GM19463 (cell line): ENCODE data around the gene PWWP2A.
"Not testable (repeated sequence)": the region's sequence is repeated elsewhere in the genome, so short reads cannot be mapped to it uniquely, and the experiment has no call there.

Experiments used
- ATAC-seq: cut with Tn5 transposase; IDR thresholded peaks from one replicate; pipeline ENCODE4 v1.9.1; 2021; ENCODE audit warnings: mild to moderate bottlenecking, moderate library complexity; ENCODE audit not compliant: unreplicated experiment

Gene PWWP2A

GRCh38 chr5:160081495-160081894 is 37.8 kb downstream of the PWWP2A start:
- ATAC-seq: no peak

- ATAC-seq: no peak
Measured at GRCh38 chr5:160079753-160080152, 39.5 kb downstream of the PWWP2A start.

GRCh38 chr5:160076997-160077396 is 42.3 kb downstream of the PWWP2A start:
- no peak for ATAC-seq

GRCh38 chr5:160075073-160075472 is 44.2 kb downstream of the PWWP2A start:
- no peak for ATAC-seq

- ATAC-seq: no peak
Measured at GRCh38 chr5:160071916-160072315, 47.3 kb downstream of the PWWP2A start.

DNA sequence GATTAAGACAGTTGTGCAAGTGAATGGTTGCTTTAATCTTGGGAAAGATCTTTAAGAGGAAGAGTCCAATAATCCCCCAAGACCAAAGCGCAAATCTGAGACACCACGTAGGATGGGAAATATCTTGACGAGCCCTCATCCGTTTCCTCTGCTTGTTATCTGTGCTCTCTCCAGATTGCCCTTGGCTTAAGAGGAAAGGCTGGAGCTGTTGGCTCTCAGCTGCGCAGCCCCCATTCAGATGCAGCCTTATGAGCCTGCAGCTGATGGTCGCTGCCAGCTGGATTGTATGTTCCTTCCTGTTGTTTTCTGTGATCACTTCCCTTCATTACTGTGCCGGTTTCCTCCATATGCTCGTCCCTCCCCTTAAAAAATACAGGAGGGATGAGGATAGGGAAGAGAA is 47.7 kb downstream of the PWWP2A start:
- ATAC-seq: no peak

GRCh38 chr5:160069120-160069519 is 50.1 kb downstream of the PWWP2A start:
- ATAC-seq: not testable (repeated sequence)

DNA sequence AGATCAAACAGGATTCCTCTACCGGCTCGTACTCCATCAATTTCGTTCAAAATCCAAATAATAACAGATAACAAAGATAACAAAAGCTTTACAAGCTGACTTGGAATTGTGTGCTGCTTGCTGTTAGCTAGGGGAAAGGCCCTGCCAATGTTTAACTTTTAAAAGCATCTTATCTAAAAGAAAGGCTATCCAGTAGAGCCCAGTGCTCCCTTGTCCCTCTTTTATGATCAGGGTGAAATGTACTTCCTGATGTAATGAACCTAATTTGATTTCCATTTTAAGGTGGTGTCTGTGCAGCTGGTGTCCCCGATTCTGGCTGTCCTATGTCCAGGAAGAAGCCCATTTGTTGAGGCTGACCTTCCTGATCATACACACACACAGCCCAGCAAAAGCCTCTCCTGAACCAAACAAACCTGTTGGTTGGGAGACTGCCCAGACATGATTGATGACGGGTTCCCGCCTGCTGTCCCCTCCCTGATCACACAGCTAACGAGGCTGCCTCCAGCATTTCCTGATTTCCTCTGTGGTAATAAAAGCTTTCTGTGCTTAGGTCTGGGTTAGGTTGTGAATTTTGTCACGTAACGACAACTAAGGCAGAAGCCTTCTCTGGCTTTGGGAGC is 54.1 kb downstream of the PWWP2A start:
- ATAC-seq: no peak

DNA sequence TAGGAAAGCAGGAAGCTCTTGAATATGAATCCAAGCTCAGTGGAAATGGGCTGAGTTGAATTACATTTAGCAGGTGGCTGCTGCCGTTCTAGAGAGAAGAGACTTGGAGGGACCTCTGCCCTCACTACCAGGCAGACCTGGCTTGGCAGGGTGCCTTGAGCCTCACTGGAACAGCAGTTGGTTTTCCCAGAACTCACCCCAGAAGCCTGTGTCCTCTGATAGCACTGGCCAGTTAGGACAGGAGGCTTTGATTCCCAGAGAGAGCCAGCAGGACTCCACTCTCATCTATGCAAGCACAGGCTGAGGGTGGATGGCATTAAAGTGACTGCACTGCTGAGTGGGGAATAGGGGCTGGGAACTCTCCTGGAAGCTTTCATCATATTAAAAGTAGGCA is 54.8 kb downstream of the PWWP2A start:
- ATAC-seq: no peak

- ATAC-seq: no peak
Measured at GRCh38 chr5:160061770-160062169, 57.5 kb downstream of the PWWP2A start.

GRCh38 chr5:160060001-160060400 is 59.2 kb downstream of the PWWP2A start:
- no peak for ATAC-seq

GRCh38 chr5:160057256-160057655 is 62.0 kb downstream of the PWWP2A start:
- no peak for ATAC-seq

DNA sequence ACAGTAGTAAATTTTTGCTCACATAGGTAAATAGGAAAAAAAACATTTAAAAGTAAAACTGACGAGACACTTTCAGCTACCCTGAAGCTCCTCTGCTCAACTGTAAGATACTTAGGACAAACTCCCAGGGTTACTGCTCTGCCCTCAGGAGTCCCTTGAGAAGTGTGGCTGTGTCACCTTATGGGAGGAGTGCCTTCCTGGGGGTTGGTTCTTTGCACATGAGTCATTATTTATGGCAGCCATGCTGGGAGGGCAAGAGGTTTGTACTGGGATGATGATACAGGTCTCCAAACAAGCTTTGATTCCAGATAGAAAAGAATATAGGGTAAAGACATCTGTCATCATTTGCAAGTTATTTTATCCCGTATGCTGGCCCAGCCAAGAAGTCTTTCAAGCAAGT is 64.4 kb downstream of the PWWP2A start:
- no peak for ATAC-seq

DNA sequence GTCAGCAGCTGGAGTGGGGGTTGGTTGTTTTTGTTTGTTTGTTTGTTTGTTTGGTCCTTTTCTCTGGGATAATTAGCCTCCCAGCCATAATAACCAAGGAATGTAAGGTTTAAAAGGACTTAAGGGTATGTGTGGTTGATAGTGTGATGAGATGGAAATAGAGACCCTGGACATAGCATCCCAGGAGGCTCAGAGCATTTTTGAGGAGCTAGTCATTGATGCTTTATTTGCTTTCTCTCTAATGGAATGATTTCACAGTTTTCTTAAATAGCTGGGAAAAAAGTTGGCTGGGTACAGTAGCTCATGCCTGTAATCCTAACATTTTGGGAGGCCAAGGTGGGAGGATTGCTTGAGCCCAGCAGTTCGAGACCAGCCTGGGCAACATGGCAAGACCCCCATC is 65.2 kb downstream of the PWWP2A start:
- no peak for ATAC-seq

- no peak for ATAC-seq
Measured at GRCh38 chr5:160049099-160049498, 70.2 kb downstream of the PWWP2A start.

DNA sequence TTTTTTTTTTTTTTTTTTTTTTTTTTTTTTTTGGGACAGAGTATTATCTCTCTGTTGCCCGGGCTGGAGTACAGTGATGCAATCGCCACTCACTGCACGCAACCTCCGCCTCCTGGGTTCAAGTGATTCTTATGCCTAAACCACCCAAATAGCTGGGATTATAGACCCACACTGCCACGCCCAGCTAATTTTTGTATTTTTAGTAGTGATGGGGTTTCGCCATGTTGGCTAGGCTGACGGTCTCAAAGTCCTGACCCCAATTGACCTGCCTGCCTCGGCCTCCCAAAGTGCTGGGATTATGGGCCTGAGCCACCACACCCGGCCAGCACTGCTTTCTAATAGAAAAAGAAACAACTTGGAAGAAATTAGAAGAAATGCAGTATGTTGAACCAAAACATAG is 71.1 kb downstream of the PWWP2A start:
- ATAC-seq: no peak

- ATAC-seq: no peak
Measured at GRCh38 chr5:160047423-160047822, 71.8 kb downstream of the PWWP2A start.

GRCh38 chr5:160044967-160045366 is 74.3 kb downstream of the PWWP2A start:
- no peak for ATAC-seq

GRCh38 chr5:160044391-160044804 is 74.9 kb downstream of the PWWP2A start:
- ATAC-seq: no peak

DNA sequence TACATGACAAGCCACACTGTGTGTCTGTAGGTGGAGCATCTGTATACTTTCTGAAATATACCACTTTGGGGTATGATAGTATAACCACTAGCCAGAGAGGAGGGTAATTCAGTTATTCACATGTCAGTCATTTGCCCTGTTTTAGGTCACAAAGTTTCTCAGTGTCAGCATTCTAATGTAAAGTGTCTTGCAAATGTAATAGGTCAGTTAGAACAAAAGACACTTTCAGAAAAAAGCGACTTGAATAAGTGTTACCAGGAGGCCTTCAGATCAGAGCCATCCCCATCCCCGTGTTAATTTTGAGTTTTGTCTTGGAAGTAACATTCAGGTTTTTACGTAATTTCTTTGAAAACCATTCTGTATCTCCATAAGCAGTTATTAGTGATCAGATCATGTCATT is 76.6 kb downstream of the PWWP2A start:
- no peak for ATAC-seq
